LoVo (cell line): Measurements from ENCODE around the gene EPHA4.

ENCODE experiments used
- DNase-seq: peaks from one replicate; pipeline ENCODE4 v3.0.0-alpha.2; 2016; ENCODE audit warnings: low spot score

The EPHA4 gene

DNA sequence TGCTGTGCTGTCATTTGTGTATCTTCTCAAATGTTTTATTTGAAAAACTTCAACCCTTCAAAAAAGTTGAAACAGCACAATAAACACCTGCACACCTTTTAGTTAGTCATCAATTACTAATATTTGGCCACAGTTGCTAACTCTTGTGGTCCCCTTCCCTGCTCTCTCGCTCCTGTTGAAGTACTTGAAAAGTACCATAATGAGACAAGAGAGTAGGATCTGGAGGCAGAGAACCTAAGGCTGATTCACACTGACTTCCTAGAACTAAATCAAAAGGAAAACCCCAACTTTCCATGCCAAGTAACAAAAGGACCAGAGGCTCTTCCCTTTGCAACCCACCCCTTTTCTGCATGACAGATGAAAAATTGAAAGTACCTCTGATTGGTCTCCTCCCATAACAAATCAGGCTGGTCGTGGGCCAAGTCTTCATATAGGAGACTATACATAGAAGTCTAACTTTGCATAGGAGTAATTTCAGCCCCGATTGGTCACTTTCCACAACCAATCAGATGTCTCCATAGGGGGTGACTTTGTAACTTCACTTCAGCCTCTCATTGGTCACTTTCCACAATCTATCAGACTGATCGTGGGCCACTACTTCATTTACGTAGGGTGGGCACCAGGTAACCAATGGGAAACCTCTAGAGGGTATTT, 179.7 kb downstream of the EPHA4 start:
- DNase-seq, result no peak

- no peak for DNase-seq
These were observed 181.2 kb downstream of the EPHA4 start for GRCh38 chr2:221390878-221391277.

GRCh38 chr2:221389904-221390303, 182.2 kb downstream of the EPHA4 start:
- no peak for DNase-seq

DNA sequence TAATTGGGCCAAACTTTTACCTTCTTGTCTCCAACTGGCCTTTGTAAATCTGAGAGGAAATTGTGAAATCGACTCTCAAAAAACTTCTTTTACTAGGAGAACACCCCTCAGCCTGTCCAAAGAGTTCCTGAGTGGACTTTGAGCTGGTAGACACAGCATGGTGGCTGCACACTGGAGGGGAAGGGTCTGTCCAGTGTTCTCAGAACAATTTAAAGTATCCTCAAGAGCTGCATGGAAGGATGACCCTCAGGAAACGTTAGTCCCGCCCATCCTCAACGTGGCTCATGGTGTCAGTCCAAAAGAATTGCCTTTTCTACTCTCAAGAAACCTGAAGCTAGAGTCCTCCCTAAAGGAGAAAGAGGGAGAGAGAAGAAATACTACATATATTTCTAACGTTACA, 182.7 kb downstream of the EPHA4 start:
- no peak for DNase-seq

- DNase-seq, result no peak
These were observed 183.2 kb downstream of the EPHA4 start for GRCh38 chr2:221388891-221389290.

- no peak for DNase-seq
These were observed 186.4 kb downstream of the EPHA4 start for GRCh38 chr2:221385716-221386115.

DNA sequence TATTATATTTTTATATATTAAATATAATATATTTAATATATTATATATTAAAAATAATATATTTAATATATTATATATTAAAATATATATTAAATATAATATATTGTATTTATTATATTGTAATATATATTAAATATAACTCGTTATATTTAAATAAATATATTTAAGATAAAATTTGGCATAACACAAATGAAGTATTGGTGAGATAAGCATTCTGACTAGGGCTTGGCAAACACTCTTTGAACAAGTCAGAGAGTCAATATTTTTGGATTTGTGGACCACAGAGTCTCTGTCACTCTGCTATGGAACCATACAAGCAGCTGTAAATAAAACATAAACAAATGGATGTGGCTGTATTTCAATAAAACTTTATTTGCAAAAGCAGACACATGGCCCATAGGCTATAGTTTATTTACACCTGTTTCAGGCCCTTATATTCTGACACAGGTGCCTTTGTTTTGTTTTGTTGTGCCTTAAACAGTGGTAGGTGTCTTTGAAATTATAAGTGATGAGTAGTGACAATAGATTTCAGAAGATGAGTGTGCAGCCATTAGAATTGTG, 190.1 kb downstream of the EPHA4 start:
- no peak for DNase-seq

DNA sequence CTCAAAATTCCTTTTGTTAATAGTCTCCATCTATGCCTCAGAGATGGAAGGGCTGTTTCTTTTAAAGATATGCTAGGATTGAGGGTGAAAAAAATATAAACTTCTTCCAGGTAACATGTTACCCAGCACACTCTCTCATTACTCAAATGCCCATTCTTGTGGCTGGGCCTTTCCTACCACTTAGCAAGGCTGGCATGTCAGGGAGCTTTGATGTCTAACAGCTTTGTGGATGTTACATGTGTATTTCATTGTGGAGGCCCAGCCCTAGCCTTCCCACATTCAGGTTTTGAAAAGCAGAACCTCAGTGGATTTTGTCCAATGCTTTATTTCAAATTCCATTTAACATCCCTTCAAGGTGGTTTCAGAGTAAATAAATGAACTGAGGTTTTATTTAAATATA, 191.4 kb downstream of the EPHA4 start:
- no peak for DNase-seq

DNA sequence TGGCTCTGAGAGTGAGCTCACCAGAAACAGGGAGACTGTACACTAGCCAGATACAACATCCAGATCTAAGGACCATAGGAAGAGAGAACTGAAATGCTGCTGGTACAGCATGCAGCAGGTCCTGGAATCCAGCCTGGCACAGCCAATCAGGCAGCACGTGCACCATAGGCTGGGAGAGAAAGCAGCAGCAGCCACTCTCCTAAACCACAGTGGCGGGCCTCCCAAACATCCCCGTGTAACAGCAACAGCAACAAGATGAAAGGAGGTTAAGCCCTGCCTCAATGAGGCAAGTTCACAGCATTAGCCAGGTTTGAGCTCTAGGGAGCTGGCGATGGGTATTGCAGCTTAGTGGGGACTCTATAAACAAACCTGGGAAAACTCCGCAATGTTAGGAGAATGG, 192.0 kb downstream of the EPHA4 start:
- DNase-seq, result no peak

DNA sequence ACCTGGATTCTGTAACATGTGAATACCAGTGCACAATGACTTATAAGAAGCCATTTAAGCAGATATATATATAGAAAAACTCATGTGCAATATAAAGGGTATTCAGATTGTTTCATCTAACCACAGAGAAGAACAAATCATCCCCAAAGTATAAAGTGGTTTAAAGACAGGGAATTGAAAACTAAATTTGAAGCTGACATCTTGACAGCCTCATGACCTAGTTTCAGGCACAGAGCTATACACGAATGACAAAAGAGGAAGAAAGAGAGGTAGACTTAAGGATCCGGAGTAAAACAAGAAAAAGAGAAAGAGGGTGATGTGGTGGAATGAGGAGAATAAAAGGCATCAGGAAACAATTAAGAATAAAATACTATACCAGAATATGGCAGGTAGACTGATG, 194.5 kb downstream of the EPHA4 start:
- DNase-seq, result no peak

GRCh38 chr2:221377066-221377465, 195.0 kb downstream of the EPHA4 start:
- no peak for DNase-seq

DNA sequence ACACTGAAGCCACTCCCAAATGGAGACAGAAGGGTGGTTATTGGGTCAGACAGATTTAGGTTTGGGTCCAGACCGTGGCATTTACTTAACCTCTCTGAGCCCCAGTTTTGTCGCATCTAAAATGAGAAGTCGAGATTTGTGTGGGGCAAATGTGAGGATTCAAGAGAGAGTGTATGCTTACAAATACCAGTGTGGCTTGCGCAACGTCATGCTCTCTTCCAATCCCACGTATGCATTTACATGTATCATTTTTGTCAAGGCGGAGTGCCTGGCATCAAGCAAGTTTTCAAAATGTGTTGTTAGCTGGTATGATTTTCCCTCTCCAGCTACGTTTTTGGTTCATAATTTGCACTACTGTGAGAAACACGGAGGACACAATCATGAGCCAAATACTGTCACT, 197.9 kb downstream of the EPHA4 start:
- no peak for DNase-seq

DNA sequence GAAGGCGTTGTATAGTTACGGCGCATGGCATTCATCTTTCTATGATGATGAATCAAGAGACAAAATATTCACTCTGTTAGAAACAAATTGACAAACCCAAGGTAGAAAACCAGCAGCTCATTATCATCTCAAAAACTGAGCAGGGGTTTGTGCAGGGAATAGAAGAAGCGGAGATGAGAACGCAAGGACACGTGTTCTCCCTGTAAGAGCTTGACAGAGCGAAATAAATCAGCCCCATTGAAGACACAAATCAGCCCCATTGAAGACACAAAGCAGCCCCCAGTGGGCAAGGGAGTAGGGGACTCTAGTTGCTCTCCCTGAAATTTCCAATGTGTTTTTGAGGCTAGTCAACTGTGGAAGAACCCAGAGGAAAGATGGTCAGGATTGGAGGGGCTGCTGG, 199.2 kb downstream of the EPHA4 start:
- DNase-seq, result no peak

- DNase-seq, result no peak
These were observed 199.8 kb downstream of the EPHA4 start for GRCh38 chr2:221372159-221372884.

DNA sequence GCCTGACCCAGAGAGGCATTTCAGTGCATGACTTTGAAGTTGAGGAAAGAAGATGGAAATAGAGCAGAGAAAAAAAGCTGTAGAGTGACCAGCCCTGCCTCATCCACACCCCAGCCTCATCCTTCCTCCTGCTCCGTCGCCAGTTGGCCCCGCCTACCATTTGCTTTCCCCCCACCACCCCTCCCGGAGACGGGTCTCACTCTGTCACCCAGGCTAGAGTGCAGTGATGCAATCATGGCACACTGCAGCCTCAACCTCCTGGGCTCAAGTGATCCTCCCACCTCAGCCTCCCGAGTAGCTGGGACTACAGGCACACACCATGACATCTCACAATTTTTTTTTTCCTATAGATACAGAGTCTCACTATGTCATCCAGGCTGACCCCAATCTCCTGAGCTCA, 200.8 kb downstream of the EPHA4 start:
- DNase-seq, result no peak

GRCh38 chr2:221370857-221371211, 201.3 kb downstream of the EPHA4 start:
- DNase-seq, result no peak

GRCh38 chr2:221370076-221370856, 201.8 kb downstream of the EPHA4 start:
- no peak for DNase-seq
